ENCODE data around the gene GAD1.

GAD1 gene

GRCh38 chr2:170846314-170846713 lies 29.6 kb downstream of the GAD1 start:
- no peak for DNase-seq

GRCh38 chr2:170847716-170848115 lies 31.0 kb downstream of the GAD1 start:
- no peak for DNase-seq

- no peak for DNase-seq
Measured at GRCh38 chr2:170848587-170848986, 31.9 kb downstream of the GAD1 start.

- no peak for DNase-seq
Measured at GRCh38 chr2:170850251-170850650, 33.6 kb downstream of the GAD1 start.

- DNase-seq, result no peak
Measured at GRCh38 chr2:170851635-170852034, 34.9 kb downstream of the GAD1 start.

- no peak for DNase-seq
Measured at GRCh38 chr2:170856066-170856465, 39.4 kb downstream of the GAD1 start.

GRCh38 chr2:170862286-170862902 lies 45.7 kb downstream of the GAD1 start:
- DNase-seq, result no peak

- DNase-seq, result no peak
Measured at GRCh38 chr2:170863087-170863486, 46.4 kb downstream of the GAD1 start.

- DNase-seq, result no peak
Measured at GRCh38 chr2:170869036-170869435, 52.3 kb downstream of the GAD1 start.

- DNase-seq, result no peak
Measured at GRCh38 chr2:170869461-170869860, 52.8 kb downstream of the GAD1 start.

- DNase-seq, result no peak
Measured at GRCh38 chr2:170873035-170873692, 56.5 kb downstream of the GAD1 start.

GRCh38 chr2:170878066-170878465 lies 61.4 kb downstream of the GAD1 start:
- no peak for DNase-seq

- no peak for DNase-seq
Measured at GRCh38 chr2:170878505-170878904, 61.8 kb downstream of the GAD1 start.

GRCh38 chr2:170881840-170882239 lies 65.2 kb downstream of the GAD1 start:
- DNase-seq, result no peak

- DNase-seq, result no peak
Measured at GRCh38 chr2:170882758-170883157, 66.1 kb downstream of the GAD1 start.

- DNase-seq, result no peak
Measured at GRCh38 chr2:170883683-170884082, 67.0 kb downstream of the GAD1 start.

GRCh38 chr2:170885130-170885791 lies 68.6 kb downstream of the GAD1 start:
- DNase-seq, result no peak

- DNase-seq, result no peak
Measured at GRCh38 chr2:170886386-170886785, 69.7 kb downstream of the GAD1 start.

- DNase-seq, result no peak
Measured at GRCh38 chr2:170887496-170887895, 70.8 kb downstream of the GAD1 start.

- no peak for DNase-seq
Measured at GRCh38 chr2:170887896-170888295, 71.2 kb downstream of the GAD1 start.

GRCh38 chr2:170891893-170892292 lies 75.2 kb downstream of the GAD1 start:
- DNase-seq, result no peak

GRCh38 chr2:170892391-170892951 lies 75.8 kb downstream of the GAD1 start:
- DNase-seq, result no peak

- DNase-seq, result no peak
Measured at GRCh38 chr2:170895023-170895757, 78.5 kb downstream of the GAD1 start.
